HCT116 (cell line): Measurements from ENCODE around the gene POU1F1. TPM values are rescaled to one million over a fixed set of nuclear protein-coding genes. Genes with fewer than 3 reads are reported as not detected.

ENCODE experiments used
- ATAC-seq: fragments of 200-7000 bp; cut with Tn5 transposase; 2 replicates; pipeline ENCODE4 v1.9.1; 2020; ENCODE audit warnings: mild to moderate bottlenecking, moderate library complexity
- BruUV-seq: library from RNA; stranded (reverse); fragments of 400-500 nt; replicated peaks from 2 replicates; lab custom pipeline; 2021; lab: Mats Ljungman, UMichigan
- CTCF ChIA-PET: fragments of 300-600 bp; sonication (Branson Sonifier 250); formaldehyde crosslinking; loops from one replicate; lab custom pipeline; 2021; ENCODE audit warnings: antibody characterized with exemption; lab: Charles Lee
- POLR2A ChIA-PET: fragments of 300-600, 350-600 bp; sonication (Branson Sonifier 250); formaldehyde crosslinking; loops from one replicate; lab custom pipeline; 2021; ENCODE audit warnings: antibody characterized with exemption; lab: Charles Lee
- RAD21 ChIA-PET, 2 experiments: fragments of 300-600 bp; sonication (Branson Sonifier 250); formaldehyde crosslinking; loops; one replicate each; lab custom pipeline; 2023; ENCODE audit warnings: low total read pairs in 2 of 2; ENCODE audit not compliant: uncharacterized antibody in 2 of 2, unreplicated experiment in 2 of 2, low non-redundant PET in 1 of 2; lab: Charles Lee
- DNase-seq: peaks from one replicate; pipeline ENCODE4 v3.0.0-alpha.2; 2010; ENCODE audit warnings: low read depth, low spot score
- H2AFZ ChIP-seq: fragments of 200-600 bp; shearing (Covaris generic), sonication (generic); 2 replicates; pipeline ENCODE4 v1.6.1; 2017; ENCODE audit warnings: low read depth, mixed run types, mixed read lengths, antibody characterized with exemption, low read length; ENCODE audit not compliant: poor library complexity, severe bottlenecking
- H3K27ac ChIP-seq: 2 replicates; pipeline ENCODE4 v1.5.1; 2012; ENCODE audit warnings: low read depth, low read length
- H3K27me3 ChIP-seq: fragments of 200-600 bp; sonication (generic); 2 replicates; pipeline ENCODE4 v1.6.1; 2016; ENCODE audit warnings: mixed run types, low read length, mixed read lengths; ENCODE audit not compliant: insufficient read depth
- H3K36me3 ChIP-seq, 2 experiments: fragments of 200-500 bp in 1 of 2; fragments of 200-600 bp in 1 of 2; sonication (Bioruptor generic) in 1 of 2; sonication (generic) in 1 of 2; 2 replicates each; pipeline versions ENCODE4 v1.5.1 to v1.6.1; 2014 to 2016; ENCODE audit warnings: low read length in 2 of 2, inconsistent platforms in 1 of 2, mixed read lengths in 1 of 2, mixed run types in 1 of 2; ENCODE audit not compliant: insufficient read depth in 2 of 2, control insufficient read depth in 1 of 2
- H3K4me1 ChIP-seq, 2 experiments: fragments of 200-600 bp in 1 of 2; sonication (generic) in 1 of 2; 2 replicates each; pipeline versions ENCODE4 v1.5.1 to v1.6.1; 2012 to 2017; ENCODE audit warnings: low read length in 2 of 2, inconsistent platforms in 1 of 2, mild to moderate bottlenecking in 1 of 2, mixed read lengths in 1 of 2, mixed run types in 1 of 2, moderate library complexity in 1 of 2; ENCODE audit not compliant: insufficient read depth in 2 of 2, control insufficient read depth in 1 of 2
- H3K4me2 ChIP-seq: fragments of 200-600 bp; sonication (generic); 2 replicates; pipeline ENCODE4 v1.6.1; 2017; ENCODE audit warnings: mixed run types, low read length, mixed read lengths
- H3K4me3 ChIP-seq, 2 experiments: fragments of 200-600 bp in 1 of 2; sonication (generic) in 1 of 2; replicated peaks in 1 of 2; 2 replicates each; pipeline ENCODE4 v1.5.1; 2011 to 2016; ENCODE audit warnings: low read length in 2 of 2, control low read depth in 1 of 2, low read depth in 1 of 2, mild to moderate bottlenecking in 1 of 2, mixed read lengths in 1 of 2, mixed run types in 1 of 2
- H3K79me2 ChIP-seq: fragments of 200-600 bp; sonication (generic); 2 replicates; pipeline ENCODE4 v1.6.1; 2017; ENCODE audit warnings: mild to moderate bottlenecking, mixed run types, low read length, moderate library complexity, mixed read lengths; ENCODE audit not compliant: insufficient read depth
- H3K9ac ChIP-seq: fragments of 200-600 bp; sonication (generic); 2 replicates; pipeline ENCODE4 v1.6.1; 2016; ENCODE audit warnings: low read length, mixed read lengths
- H3K9me2 ChIP-seq: fragments of 200-600 bp; sonication (generic), shearing (Covaris generic); 2 replicates; pipeline ENCODE4 v1.6.1; 2017; ENCODE audit warnings: mixed run types, mild to moderate bottlenecking, moderate library complexity; ENCODE audit not compliant: insufficient read depth
- H3K9me3 ChIP-seq, 2 experiments: fragments of 200-500 bp in 1 of 2; fragments of 200-600 bp in 1 of 2; sonication (Bioruptor generic) in 1 of 2; sonication (generic) in 1 of 2; 2 replicates each; pipeline ENCODE4 v1.6.1; 2014 to 2017; ENCODE audit warnings: low read length in 2 of 2, mixed read lengths in 2 of 2, inconsistent platforms in 1 of 2, low read depth in 1 of 2, mild to moderate bottlenecking in 1 of 2, mixed run types in 1 of 2, moderate library complexity in 1 of 2; ENCODE audit not compliant: control insufficient read depth in 1 of 2, insufficient read depth in 1 of 2
- H4K20me1 ChIP-seq: fragments of 200-600 bp; sonication (generic), shearing (Covaris generic); 2 replicates; pipeline ENCODE4 v1.6.1; 2017; ENCODE audit warnings: mixed run types, mild to moderate bottlenecking, moderate library complexity; ENCODE audit not compliant: insufficient read depth
- EGR1 ChIP-seq: IDR thresholded peaks from 2 replicates; pipeline ENCODE4 v1.6.1; 2012; ENCODE audit warnings: low read depth
- JUND ChIP-seq: IDR thresholded peaks from 2 replicates; pipeline ENCODE4 v1.6.1; 2012
- SP1 ChIP-seq: IDR thresholded peaks from 2 replicates; pipeline ENCODE4 v1.6.1; 2012; ENCODE audit warnings: low read depth
- ZNF274 ChIP-seq: fragments of 200-500 bp; sonication (Bioruptor generic); IDR thresholded peaks from 2 replicates; pipeline ENCODE4 v1.6.1; 2014; ENCODE audit warnings: mild to moderate bottlenecking, low read depth, low read length, inconsistent platforms
- intact Hi-C: fragments of 100-400 bp; cut with micrococcal nuclease; formaldehyde crosslinking; loops from 2 replicates; pipeline ENCODE4 v1.10.0; 2022
- microRNA-seq: library from miRNA; unstranded; fragments of <30 nt; microRNA quantifications from one replicate; pipeline ENCODE4, GENCODE V29; 2016; ENCODE audit warnings: borderline number of aligned reads
- total RNA-seq: library from RNA; stranded (reverse); gene quantifications from one replicate; pipeline ENCODE4 v1.2.1, GENCODE V29; 2021; ENCODE audit not compliant: unreplicated experiment

Gene POU1F1
- total RNA-seq, 1 experiment from 2014 or later, result not detected

- CTCF ChIA-PET, result no interaction called here
- Histone ChIP-seq H2AFZ (no peak overlapping the region), H3K9me2 (no peaks in the 10 kb centered on the region), H4K20me1 (no peaks in the 10 kb centered on the region), H3K9ac (no peak overlapping the region)
- intact Hi-C loops, result no loop called here
- no peak for ATAC-seq
- no peak for TF ChIP-seq EGR1
- TF ChIP-seq JUND, result no peak
- no peak for TF ChIP-seq ZNF274
- TF ChIP-seq SP1, result no peak
- TF ChIP-seq, all 23 proteins: peak for 0
- Histone ChIP-seq H3K4me3 (no peak overlapping the region), H3K36me3 (no peaks in the 10 kb centered on the region), H3K27ac (no peak overlapping the region), H3K27me3 (no peaks in the 10 kb centered on the region), H3K9me3 (no peaks in the 10 kb centered on the region), H3K4me2 (no peak overlapping the region), H3K79me2 (no peaks in the 10 kb centered on the region), H3K4me1 (no peaks in the 10 kb centered on the region)
- no TSS peak for BruUV-seq
- ChIA-PET POLR2A (no interaction called here), RAD21 (no interaction called here)
- DNase-seq, result no peak
Measured at GRCh38 chr3:87218560-87218959, 57.8 kb downstream of the POU1F1 start.

Small RNA genes within 50 kb of the gene (microRNA-seq; reads per million reads assigned to microRNA genes)
- not detected for gene MIR4795

Other genes starting within 250 kb of the POU1F1 start
- 54.3 TPM for gene CHMP2B, start 49.3 kb downstream of the POU1F1 start, total RNA-seq